Measurements from ENCODE around the gene ATP1A1. TPM values are rescaled to one million over a fixed set of nuclear protein-coding genes. Genes with fewer than 3 reads are reported as not detected.

ATP1A1 gene
- total RNA-seq, 1 experiment from 2014 or later = 130 TPM

DNA sequence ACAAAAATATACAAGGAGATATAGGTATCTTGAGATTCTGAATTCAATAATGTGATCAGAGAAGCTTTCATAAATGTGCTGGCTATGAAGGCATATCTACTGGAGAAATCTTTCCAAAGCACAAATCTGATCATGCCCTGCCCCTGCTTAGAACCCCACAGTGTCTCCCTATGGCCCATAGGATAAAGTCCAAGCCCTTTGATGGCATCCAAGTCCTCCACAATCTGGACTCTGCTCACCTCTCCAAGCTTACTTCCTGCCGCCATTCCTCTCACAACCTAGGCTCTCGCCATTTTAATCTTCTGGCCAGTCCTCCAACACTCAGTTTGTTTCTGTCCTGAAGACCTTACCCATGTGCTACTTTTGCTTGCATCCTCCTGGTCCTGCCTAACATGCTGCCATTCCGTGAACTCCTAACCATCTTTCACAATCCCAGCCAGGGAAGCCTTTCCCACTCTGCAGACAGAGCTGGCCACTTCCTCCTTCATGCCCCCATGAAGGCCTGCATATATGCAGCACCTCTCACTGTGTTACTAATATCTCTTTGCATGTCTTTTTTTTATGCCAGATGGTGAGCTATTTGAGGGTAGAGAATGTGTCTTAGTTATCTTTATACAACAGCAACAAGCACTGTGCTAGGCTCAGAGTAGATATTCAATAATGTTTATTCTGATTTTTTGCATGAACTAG is 5.6 kb upstream of the ATP1A1 start:
- DNase-seq (ENCODE audit: extremely low read depth, low read depth) = no peak

DNA sequence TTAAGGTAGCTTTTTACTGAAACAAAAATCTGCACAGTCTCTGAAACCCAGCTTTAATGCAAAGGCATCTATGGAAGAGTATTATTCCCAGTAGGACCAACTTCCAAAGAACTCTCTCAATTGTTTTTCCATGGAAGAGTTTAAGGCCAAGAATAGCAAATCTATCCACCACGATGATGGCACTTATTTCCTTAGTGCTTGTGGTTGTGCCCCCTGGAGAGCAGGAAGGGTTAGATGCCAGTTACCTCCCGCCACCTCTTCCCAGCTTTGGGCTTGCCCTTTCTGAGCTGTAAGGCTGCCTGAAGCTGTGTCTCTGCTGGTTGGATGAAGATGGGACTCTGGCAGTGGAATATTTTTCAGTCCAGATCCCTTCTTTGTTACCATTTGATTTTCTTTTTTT is 4.8 kb upstream of the ATP1A1 start:
- DNase-seq (ENCODE audit: extremely low read depth, low read depth) = no peak

DNA sequence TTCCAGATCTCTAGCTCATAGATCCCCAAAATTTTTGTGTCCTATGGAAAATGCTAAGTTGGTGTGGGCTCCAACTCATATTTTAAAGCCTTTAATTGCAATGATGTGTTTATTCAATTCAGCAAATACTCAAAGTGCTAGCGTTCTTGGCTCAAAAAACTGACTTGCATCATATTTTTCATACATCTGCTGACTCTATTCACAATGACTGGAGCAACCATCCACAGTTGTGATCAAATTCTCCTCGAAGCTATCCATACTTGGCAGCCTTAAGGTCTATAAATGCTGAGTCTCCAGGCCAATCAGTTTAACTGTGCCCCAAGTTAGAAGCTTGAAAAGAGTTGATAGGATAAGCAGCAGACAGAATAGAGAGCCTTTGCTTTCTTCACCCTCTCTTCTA is 2.9 kb upstream of the ATP1A1 start:
- DNase-seq (ENCODE audit: extremely low read depth, low read depth) = no peak

DNA sequence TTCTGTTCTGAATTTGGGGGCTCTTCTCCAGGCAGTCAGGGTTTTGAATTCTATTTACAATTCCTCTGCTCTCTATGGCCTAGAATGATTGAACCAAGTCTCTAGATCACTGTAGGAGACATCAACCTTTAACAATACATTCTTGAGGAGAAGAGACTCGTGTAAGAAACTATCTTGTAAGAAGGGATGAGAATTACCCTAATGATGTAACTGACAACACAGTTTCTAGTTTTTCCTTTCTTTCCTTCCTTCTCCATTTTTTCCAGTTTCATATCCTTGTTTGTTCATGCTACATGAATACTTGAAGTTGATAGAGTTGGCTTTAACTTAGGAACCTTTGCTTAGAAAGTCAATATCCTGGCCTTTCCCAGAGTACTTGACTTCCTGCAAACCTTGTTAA is 1.3 kb upstream of the ATP1A1 start:
- no peak for DNase-seq (ENCODE audit: extremely low read depth, low read depth)

DNA sequence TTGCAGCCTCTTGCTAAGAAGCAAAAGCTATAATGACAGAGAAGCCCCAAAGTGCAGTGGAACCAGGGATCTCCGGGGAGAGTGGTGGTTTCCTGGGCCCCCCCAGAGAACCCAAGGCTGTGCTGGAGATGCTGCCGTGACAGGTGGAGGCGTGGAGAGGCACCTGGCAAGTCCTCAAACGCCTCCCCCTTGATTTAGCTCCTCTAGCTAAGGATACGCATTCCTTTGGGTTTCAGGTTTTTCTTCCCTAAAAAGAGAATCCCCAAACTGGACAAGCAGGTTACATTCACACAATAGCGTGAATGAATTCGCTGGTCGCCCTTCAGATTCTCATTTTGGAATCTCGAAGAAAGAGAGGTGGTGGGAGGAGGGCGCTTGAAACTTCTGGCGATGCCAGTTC is 853 bp upstream of the ATP1A1 start:
- no peak for DNase-seq (ENCODE audit: extremely low read depth, low read depth)

DNA sequence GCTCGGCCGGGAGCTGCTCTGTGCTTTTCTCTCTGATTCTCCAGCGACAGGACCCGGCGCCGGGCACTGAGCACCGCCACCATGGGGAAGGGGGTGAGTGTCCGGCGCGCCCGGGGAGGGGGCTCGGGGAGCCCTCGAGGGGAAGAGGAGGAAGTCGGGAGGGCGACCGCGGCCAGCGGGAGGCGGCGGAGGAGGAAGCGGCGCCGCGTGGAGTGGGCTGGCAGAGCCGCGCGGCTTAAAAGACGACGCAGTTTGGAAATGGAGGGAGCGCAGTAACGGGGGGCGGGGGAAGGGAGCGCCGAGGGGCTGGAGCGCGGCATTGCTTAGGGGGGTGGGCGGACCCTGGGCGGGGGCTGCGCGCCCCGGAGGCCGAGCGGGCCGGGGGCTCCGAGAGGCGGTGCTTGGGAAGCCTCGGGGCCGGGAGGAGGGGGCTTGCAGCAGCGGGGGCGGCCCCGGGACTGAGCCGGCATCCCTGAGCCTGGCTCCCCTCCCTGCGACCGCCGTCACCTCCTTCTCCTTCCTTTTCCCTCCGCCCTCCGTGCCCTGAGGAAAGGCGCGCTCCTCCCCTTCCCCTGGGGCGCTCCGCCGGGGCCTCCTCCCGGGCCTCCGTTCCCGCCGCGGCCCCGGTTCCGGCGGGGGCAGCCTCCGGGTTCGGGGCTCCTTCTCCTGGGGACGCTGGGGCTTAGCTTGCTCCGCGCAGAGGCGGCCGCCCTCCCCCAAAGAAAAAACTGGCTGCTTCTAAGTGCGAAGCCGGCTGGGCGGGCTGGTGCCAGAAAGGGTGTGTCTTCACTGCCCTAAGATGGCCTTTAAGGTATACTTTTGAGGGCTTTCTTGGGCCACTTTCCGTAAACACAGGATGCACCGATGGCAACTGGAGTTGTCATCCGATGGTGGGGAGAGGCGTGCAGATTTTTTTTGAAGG is 648 bp downstream of the ATP1A1 start:
- DNase-seq (ENCODE audit: extremely low read depth, low read depth) = no peak

DNA sequence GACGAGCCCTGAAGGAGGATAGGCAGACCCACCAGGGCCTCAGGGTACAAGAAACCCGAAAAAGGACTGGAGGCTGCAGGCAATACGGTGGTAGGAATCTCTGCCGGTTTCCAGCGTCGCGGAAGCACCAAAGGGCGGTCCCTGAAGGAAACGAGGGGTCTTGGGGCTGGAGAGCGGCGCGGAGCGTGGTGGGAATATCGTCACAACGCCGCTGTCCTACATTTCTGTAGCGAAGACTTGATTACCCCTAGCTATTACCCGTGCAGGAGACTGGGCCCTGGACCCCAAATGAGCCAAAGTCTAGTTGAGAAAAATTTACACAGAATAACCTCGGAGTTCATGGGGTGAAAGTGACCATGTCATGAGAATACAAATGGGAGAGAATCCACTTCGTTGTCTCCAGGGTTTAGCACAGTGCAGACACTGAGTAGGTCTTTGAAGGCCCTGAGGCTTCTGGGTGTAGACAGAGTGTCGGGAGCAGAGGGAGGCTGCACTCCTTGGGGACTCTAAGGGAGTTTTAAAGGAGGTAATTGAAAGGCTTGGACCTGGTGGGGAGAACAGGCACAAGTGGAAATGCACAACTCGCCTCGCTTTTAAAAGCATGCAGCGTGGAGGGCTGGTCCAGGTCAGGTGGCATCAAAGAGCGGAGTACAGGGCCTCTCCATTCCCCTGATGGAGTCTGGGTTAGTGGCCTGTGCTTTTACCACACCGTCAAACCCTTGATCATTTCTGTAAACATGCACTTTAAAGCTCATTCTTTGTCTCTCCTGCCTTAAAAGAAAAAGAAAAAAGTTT is 1.5 kb downstream of the ATP1A1 start:
- DNase-seq (ENCODE audit: extremely low read depth, low read depth) = no peak

DNA sequence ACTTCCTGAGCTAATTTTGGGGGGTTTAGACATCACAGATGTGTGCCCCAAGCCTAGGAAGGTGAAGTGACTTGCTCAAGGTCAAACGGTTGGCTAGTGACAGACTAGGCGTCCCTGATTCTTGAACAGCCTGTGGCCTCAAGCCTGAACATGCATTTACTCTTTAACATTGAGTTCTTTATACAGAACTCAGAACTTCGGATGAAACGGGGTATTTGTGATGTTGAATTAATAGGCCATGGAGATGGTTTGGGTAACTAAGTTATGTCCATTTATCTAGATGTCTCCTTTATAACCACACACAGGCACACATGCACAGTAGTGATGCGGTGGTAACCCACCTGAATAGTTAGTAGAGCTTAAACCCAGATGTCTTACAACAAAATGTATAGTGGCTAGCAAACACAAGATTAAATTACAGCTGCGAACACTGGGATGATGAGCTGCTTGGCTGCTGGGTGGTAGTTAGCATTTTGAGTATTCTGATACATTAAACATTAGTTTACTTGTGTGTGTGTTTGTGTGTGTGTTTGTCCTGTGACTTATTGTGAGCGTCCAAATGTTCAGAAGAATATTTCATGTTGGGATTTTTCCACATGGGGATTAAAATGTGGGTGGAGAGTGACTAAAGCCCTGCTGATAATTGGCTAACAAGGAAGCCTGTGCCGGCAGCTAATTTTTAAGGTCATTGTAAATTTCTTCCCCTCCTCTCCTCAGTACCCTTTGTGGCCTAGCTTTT is 2.3 kb downstream of the ATP1A1 start:
- no peak for DNase-seq (ENCODE audit: extremely low read depth, low read depth)

DNA sequence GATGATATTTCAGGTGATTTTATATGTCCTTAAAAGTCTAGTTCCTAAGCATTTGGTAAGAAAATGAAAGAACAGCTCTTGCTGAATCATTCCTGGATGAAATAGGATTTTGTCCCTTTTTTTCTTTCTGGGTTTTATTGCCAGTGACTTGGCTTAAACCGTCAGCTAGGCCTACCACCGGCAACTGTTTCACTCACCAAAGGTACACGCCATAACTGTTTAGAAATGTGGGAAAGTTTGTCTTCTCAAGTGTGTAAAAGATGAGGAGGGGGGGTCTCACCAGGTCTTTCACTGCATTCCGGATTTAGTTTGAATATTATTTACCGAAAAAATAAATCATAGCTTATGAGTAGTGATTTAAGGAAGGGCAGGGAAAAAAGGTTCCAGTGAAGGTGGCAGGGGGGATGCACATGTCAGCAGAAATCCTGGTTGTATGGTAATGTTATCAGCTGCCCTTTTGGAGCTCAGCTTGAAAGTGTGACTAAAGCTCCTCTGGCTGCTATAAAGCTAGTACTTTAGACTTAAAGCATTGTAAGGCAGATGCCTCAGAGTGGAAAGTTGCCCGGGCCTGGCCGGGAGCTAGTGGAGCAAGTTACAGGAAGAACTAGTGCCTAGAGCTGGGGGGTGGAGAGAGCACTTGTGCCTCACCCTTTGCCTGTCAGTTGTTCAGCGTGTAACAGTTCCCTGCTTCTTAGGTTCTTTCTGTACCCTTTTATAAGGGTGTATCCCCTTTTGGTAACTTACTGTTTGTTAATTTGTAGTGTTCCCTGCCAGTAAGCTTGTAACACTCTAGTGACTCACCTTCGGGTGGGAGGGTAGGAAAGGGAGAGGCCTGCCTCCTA is 3.1 kb downstream of the ATP1A1 start:
- DNase-seq (ENCODE audit: extremely low read depth, low read depth) = peak; percentile 24

DNA sequence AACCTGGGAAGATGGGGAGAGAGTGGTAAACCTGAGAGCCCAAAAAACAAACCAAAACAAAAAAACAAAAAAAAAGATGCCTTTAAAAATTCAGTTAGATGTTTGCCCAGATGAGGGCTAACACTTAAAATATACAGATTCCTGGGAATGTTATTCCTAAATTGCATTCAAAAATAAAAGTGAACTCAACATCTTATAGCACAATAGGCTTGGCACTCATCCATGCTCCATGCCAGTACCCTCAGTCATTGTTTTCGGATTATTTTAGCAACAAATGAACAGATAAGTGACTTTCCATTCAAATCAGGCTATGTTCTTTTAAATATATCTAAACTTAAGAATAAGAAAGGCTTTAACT is 3.7 kb downstream of the ATP1A1 start:
- no peak for DNase-seq (ENCODE audit: extremely low read depth, low read depth)

DNA sequence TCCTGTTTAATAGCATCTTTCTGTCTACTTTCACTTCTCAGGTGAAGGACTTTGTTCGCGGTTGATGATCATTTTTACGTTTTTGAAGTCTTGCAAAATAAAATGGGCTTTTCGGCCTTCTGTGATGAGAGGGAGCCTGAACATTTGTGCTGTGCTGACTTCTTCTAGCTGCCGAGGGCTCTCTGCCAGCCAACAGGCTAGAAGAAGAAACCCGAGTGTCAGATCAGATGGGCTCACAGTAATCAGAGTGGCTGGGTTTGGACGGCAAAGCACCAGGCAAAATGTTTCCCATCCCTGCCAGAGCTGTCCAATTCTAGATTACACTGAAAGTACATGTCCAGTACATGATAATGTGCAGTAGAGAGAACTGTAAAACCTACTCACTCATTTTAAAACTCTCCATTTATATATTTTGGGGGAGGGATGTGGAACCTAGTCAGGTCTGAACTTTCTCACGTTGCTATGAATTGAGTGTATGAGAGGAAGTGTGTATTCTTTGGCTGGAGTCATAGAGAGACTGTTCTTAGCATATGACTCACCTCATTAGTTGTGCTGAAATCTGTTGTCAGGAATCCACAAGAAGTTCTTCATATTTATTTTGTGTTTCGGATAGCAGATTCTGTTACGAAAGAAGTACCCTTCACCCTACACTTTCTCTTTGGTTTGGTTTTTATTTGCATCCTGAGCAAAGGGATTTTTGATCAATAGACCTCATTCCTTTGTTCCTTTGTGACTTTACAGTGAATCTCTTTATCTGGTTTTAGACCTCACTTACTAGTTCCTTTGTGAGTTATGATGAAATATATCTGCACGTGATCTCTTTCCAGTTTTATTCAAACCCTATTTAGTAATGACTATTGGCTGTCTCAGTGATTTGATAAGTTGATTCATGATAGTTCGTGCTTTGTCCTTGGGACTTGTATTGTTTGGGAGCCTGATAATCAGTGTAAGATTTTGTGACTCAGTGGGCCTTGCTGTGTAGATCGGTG is 4.8 kb downstream of the ATP1A1 start:
- DNase-seq (ENCODE audit: extremely low read depth, low read depth) = peak; percentile 63

DNA sequence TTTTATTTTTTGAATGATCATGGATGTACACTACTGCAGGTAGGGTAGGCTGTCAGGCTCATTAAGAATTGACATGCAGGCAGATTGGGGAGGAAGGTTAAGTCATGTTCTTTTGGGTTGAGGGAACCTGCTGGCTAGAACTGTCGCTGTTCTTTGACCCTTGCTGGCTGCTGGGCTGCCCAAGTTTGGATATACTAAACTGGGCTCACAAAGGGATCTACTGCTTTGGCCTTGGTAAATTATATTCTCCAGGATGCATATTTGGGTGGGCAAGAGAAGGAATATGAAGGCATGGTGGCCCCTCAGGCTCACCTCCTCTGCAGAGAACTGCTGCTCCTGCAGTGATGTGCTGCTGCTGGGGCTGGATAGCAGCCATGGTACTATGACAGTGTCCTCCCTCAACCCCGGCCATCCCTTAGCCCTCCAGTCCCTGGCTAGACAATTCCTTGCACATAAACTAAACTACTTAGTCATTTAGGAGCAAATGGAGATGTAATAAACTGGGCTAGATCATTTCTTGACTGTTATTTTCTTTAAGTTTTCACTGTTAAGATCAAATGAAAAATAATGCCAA is 6.1 kb downstream of the ATP1A1 start:
- no peak for DNase-seq (ENCODE audit: extremely low read depth, low read depth)

DNA sequence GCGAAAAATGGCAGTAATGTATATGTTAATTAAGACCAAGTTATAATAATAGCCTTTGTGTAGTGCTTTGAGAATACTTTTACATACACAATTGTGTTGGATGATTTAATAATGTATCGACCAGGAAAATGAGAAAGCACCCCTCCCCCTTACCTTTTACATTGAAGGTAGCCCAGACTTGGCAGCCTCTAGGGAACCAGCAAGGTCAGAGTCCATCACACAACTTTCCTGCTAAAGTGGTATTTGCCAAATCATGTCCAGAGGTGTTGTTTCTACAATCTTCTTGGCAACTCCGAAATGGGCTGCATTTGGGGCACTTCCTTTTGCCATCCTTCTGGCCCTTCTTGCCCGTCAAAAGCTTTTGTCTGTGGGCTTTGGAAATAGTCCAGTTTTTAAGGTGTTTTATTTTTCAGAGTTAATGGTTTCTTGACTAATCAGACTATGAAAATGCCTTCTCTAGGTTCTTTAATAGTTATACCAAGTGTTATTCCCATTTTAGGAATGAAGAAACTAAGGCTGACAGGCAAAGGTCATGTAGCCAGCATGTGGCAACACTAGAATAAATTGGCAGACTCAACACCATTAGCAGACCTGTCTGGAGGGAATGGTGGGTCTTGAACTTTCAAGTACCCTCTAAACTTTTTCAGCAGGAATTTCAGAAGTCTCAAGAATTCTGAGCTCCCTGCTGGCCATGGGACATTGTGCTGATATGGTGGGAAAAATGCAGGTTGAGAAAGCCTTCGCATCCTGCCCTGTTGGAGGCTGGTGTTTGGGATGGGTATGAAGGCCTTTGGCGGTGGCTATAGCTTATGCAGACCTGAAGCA is 6.8 kb downstream of the ATP1A1 start:
- DNase-seq (ENCODE audit: extremely low read depth, low read depth) = no peak

DNA sequence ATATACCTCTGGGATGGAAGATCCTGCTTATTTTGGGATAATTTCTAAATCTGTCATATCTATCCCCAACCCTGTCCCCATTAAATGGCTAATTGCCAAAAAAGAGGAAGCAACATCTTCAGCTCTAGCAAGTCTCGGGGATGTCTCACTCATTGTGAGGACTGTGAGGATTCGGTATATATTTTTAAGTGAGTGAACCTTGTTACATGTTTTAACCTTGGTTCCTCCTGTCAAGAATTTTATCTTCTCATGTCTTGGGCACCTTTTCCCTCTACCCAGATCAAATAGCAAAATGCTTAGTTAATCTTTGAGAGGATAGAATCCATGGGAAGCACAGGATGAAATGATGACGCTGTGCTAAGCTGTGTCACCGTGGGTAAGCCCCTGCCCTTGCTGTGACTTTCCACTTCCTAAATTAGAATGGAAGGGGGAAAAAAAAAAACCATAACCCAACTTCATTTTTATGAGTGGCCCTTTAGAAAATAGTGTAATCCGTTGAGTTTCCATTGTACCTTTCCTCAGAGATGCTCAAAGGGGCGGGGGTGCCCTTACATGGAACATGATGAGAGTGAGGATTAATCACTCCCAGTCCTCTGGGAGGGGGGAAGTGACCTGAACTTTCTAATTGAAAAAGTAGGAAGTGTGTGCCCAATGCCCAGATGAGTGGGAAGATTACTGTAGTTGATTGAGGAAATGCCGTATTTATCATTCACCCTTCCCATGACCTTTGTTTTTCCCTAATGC is 7.6 kb downstream of the ATP1A1 start:
- DNase-seq (ENCODE audit: extremely low read depth, low read depth) = no peak

DNA sequence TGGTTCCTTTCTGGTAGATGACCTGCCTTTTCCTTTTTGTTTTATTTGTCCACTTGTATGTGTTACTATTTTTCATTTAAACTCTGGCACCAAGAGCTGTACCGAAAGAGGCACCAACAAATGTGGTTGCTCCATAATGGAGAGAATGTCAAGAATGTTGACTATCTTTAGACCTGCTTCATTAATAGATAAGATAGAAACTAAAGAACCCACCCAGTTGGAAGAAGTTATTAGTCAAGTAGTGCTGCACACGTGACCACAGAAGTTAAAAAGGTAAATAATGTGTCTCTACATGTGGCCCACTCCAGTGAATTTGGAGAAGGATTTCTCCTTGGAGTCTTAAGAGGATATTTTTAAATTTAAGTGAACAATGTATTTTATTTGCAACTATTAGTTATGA is 9.3 kb downstream of the ATP1A1 start:
- DNase-seq (ENCODE audit: extremely low read depth, low read depth) = no peak

DNA sequence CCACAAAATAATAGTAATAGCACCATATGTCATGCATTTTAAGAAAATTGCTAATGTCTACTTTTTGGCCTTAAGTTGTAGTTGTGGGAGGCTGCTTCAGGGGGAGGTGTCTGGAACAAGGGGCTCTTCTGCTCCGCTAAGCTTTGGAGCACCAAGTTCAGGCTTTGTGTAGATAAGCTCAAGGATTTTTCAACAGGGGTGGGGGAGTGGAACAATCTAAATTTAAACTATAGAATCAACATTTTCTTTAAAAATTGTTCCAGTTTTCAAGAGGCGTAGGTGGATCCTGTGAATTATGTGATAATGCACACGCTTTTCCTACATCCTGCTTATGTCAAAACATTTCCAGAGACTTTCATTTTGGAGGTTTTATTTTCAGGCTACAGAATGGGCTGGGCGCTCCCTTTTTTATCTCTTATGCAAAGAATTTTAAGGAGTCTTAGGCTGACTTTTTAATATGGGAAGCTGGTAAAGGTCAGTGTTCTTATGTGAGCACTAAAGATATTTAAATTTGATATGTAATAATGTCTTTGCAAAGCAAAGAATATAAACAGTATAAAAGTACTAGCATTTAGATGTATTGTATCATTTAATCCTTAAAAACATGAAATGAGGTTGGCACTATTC is 9.9 kb downstream of the ATP1A1 start:
- DNase-seq (ENCODE audit: extremely low read depth, low read depth) = no peak

Measured in NCI-H460 (cell line).